ENCODE results near the gene STEAP3. TPM values are rescaled to one million over a fixed set of nuclear protein-coding genes. Genes with fewer than 3 reads are reported as not detected.

STEAP3 gene
- total RNA-seq, 1 donor from 2014 or later = 27.8 TPM

- DNase-seq (ENCODE audit: low read depth) = no peak
- H3K4me3 ChIP-seq (ENCODE audit: low read depth, low read length) = no peak overlapping the region
- no peak for TF ChIP-seq CTCF (conservative IDR thresholded peaks at IDR 0.05; ENCODE audit: low read depth, low read length)
Observed at GRCh38 chr2:119245841-119246230, 22.2 kb downstream of the STEAP3 start.

- no peak overlapping the region for H3K4me3 ChIP-seq (ENCODE audit: low read depth, low read length)
- TF ChIP-seq CTCF (conservative IDR thresholded peaks at IDR 0.05; ENCODE audit: low read depth, low read length) = no peak
- no peak for DNase-seq (ENCODE audit: low read depth)
Observed at GRCh38 chr2:119246884-119247843, 23.5 kb downstream of the STEAP3 start.

GRCh38 chr2:119247844-119248271 lies 24.2 kb downstream of the STEAP3 start:
- TF ChIP-seq CTCF (conservative IDR thresholded peaks at IDR 0.05; ENCODE audit: low read depth, low read length) = no peak
- no peak for DNase-seq (ENCODE audit: low read depth)
- H3K4me3 ChIP-seq (ENCODE audit: low read depth, low read length) = no peak overlapping the region

- TF ChIP-seq CTCF (conservative IDR thresholded peaks at IDR 0.05; ENCODE audit: low read depth, low read length) = no peak
- DNase-seq (ENCODE audit: low read depth) = no peak
- H3K4me3 ChIP-seq (ENCODE audit: low read depth, low read length) = no peak overlapping the region
Observed at GRCh38 chr2:119248311-119248710, 24.7 kb downstream of the STEAP3 start.

- H3K4me3 ChIP-seq (ENCODE audit: low read depth, low read length) = no peak overlapping the region
- no peak for TF ChIP-seq CTCF (conservative IDR thresholded peaks at IDR 0.05; ENCODE audit: low read depth, low read length)
- DNase-seq (ENCODE audit: low read depth) = no peak
Observed at GRCh38 chr2:119248751-119249150, 25.1 kb downstream of the STEAP3 start.

- no peak for TF ChIP-seq CTCF (conservative IDR thresholded peaks at IDR 0.05; ENCODE audit: low read depth, low read length)
- DNase-seq (ENCODE audit: low read depth) = no peak
- no peak overlapping the region for H3K4me3 ChIP-seq (ENCODE audit: low read depth, low read length)
Observed at GRCh38 chr2:119249311-119249710, 25.7 kb downstream of the STEAP3 start.
